Measurements from ENCODE around the gene SLC15A5. TPM values are rescaled to one million over a fixed set of nuclear protein-coding genes. Genes with fewer than 3 reads are reported as not detected.

Gene SLC15A5
- total RNA-seq, 4 donors from 2014 or later, result not detected

DNA sequence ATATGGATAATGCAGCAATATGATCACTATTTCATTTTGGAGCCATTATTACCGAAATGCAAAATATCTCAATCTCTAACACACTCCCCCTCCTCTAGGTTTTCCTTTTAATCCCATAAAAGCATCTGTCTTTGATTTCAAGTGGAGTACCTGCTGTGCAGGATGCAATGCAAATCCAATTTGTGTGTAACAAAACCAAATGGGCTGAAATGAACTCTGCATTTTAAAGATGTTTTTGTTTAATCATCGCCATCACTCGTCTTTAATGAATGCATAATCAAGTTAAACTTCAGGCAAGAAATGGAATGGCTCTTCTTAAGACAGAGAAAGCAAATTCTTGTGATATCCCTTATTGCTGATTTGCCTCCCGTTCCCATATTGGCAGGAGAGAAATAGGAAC lies 114.3 kb downstream of the SLC15A5 start:
- Histone ChIP-seq H3K27ac (no peak overlapping the region), H3K27me3 (no peaks in the 10 kb centered on the region), H3K9me3 (no peaks in the 10 kb centered on the region), H3K4me1 (no peaks in the 10 kb centered on the region), H3K36me3 (no peaks in the 10 kb centered on the region), H3K4me3 (no peak overlapping the region)
- TF ChIP-seq POLR2A (IDR thresholded peaks at IDR 0.05) (no peak), CTCF (IDR thresholded peaks at IDR 0.05) (no peak)
- DNase-seq (ENCODE audit: low spot score in 2 of 2), result no peak
- WGBS, result 66% methylated on average over 4 of the region's 4 CpGs

DNA sequence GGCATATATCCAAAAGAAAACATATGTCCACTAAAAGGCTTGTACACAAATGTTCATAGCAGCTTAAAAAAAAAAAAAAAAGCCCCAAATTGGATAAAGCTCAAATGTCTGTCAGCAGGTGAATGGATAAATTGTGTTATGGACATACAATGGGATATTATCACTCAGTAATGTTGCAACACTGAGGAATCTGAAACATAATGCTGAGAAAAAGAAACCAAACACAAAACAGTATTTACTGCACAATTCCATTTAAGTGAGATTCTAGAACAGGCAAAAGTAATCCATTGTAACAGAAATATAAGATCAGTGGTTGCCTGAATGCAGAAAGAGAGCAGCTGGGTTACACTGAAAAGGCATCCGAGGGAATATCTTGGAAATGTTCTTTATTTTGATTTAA lies 117.9 kb downstream of the SLC15A5 start:
- 72% methylated on average over 1 of the region's 1 CpG for WGBS

DNA sequence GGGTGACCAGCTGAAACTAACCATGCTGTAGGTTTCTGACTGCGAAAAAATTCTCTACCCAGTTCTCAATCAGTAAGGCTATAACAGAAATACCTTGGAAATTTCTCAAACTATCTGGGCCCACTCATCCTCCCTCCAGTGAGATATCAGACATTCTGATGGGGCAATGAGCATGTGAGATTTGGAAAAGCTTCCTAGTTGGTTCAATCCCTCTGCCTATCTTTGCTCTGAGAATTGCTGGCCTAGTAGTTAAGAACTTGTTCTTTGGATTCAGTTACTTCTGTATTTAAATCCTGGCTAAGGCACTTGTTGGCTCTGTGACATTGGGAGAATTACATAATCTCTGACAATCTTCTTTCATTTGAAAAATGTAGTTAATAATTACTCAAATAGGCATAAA lies 119.4 kb downstream of the SLC15A5 start:
- WGBS, result 79% methylated on average over 1 of the region's 1 CpG
- H3K36me3 ChIP-seq, result no peaks in the 10 kb centered on the region
- H3K4me1 ChIP-seq, result no peaks in the 10 kb centered on the region
- DNase-seq (ENCODE audit: low spot score in 2 of 2), result no peak
- no peak overlapping the region for H3K27ac ChIP-seq
- TF ChIP-seq CTCF (IDR thresholded peaks at IDR 0.05) (no peak), EP300 (IDR thresholded peaks at IDR 0.05) (no peak), POLR2A (IDR thresholded peaks at IDR 0.05) (no peak), POLR2AphosphoS5 (IDR thresholded peaks at IDR 0.05) (no peak)
- H3K4me3 ChIP-seq, result no peak overlapping the region
- H3K9me3 ChIP-seq, result no peaks in the 10 kb centered on the region
- H3K27me3 ChIP-seq, result no peaks in the 10 kb centered on the region

More for the DNA sequence above, 117.9 kb downstream of the SLC15A5 start:
- TF ChIP-seq POLR2AphosphoS5 (IDR thresholded peaks at IDR 0.05), result no peak
- no peak for TF ChIP-seq CTCF (IDR thresholded peaks at IDR 0.05)
- TF ChIP-seq POLR2A (IDR thresholded peaks at IDR 0.05), result no peak
- TF ChIP-seq EP300 (IDR thresholded peaks at IDR 0.05), result no peak
- no peak for DNase-seq (ENCODE audit: low spot score in 2 of 2)
- no peak overlapping the region for H3K27ac ChIP-seq
- H3K36me3 ChIP-seq, result no peaks in the 10 kb centered on the region
- H3K4me3 ChIP-seq, result no peak overlapping the region
- no peaks in the 10 kb centered on the region for H3K4me1 ChIP-seq
- H3K27me3 ChIP-seq, result no peaks in the 10 kb centered on the region
- no peaks in the 10 kb centered on the region for H3K9me3 ChIP-seq

GRCh38 chr12:16155938-16156337 lies 121.5 kb downstream of the SLC15A5 start:
- Histone ChIP-seq H3K4me1 (no peaks in the 10 kb centered on the region), H3K9me3 (no peaks in the 10 kb centered on the region), H3K4me3 (no peak overlapping the region), H3K36me3 (no peaks in the 10 kb centered on the region), H3K27me3 (no peaks in the 10 kb centered on the region), H3K27ac (no peak overlapping the region)
- 100% methylated on average over 1 of the region's 1 CpG for WGBS
- TF ChIP-seq CTCF (IDR thresholded peaks at IDR 0.05), result no peak
- TF ChIP-seq POLR2AphosphoS5 (IDR thresholded peaks at IDR 0.05), result no peak
- TF ChIP-seq POLR2A (IDR thresholded peaks at IDR 0.05), result no peak
- no peak for TF ChIP-seq EP300 (IDR thresholded peaks at IDR 0.05)
- DNase-seq (ENCODE audit: low spot score in 2 of 2), result no peak

- H3K4me1 ChIP-seq, result no peaks in the 10 kb centered on the region
- no peaks in the 10 kb centered on the region for H3K27me3 ChIP-seq
- no peaks in the 10 kb centered on the region for H3K9me3 ChIP-seq
- H3K36me3 ChIP-seq, result no peaks in the 10 kb centered on the region
- no peak overlapping the region for H3K27ac ChIP-seq
- no peak overlapping the region for H3K4me3 ChIP-seq
- DNase-seq (ENCODE audit: low spot score in 2 of 2), result no peak
- TF ChIP-seq CTCF (IDR thresholded peaks at IDR 0.05) (no peak), POLR2A (IDR thresholded peaks at IDR 0.05) (no peak), POLR2AphosphoS5 (IDR thresholded peaks at IDR 0.05) (no peak), EP300 (IDR thresholded peaks at IDR 0.05) (no peak)
Observed at GRCh38 chr12:16154990-16155389, 122.5 kb downstream of the SLC15A5 start.

All from suprapubic skin (tissue), 4 donors.